Type B pancreatic cell (in vitro differentiated cells): ENCODE data around the gene C10orf105. TPM values are rescaled to one million over a fixed set of nuclear protein-coding genes. Genes with fewer than 3 reads are reported as not detected.

Experiments
- DNase-seq: peaks from one replicate; pipeline ENCODE4 v3.0.0; 2021; ENCODE audit warnings: mixed read lengths; ENCODE audit not compliant: unreplicated experiment; ENCODE audit errors: extremely low spot score
- H3K27ac Mint-ChIP-seq: 2 replicates; pipeline ENCODE4 v1.8.0; 2021; ENCODE audit warnings: mild to moderate bottlenecking, mixed read lengths
- H3K27me3 Mint-ChIP-seq: 2 replicates; pipeline ENCODE4 v1.8.0; 2021; ENCODE audit warnings: mixed read lengths
- H3K36me3 Mint-ChIP-seq: 2 replicates; pipeline ENCODE4 v1.8.0; 2021; ENCODE audit warnings: mixed read lengths
- H3K4me1 Mint-ChIP-seq: one replicate; pipeline ENCODE4 v1.8.0; 2021; ENCODE audit warnings: mixed read lengths; ENCODE audit not compliant: unreplicated experiment
- H3K4me3 Mint-ChIP-seq: 2 replicates; pipeline ENCODE4 v1.8.0; 2021; ENCODE audit warnings: mild to moderate bottlenecking, mixed read lengths
- H3K9me3 Mint-ChIP-seq: 2 replicates; pipeline ENCODE4 v1.8.0; 2021; ENCODE audit warnings: mixed read lengths
- CTCF ChIP-seq: fragments of 200-600 bp; sonication (generic); conservative IDR thresholded peaks from 2 replicates; pipeline ENCODE4 v1.5.0; 2021; ENCODE audit warnings: antibody characterized with exemption, mild to moderate bottlenecking
- total RNA-seq: library from RNA; stranded (reverse); gene quantifications from 2 replicates; pipeline ENCODE4 v1.2.1, GENCODE V29; 2021; ENCODE audit warnings: low replicate concordance

C10orf105 gene
- total RNA-seq, 1 donor from 2014 or later, result 0.31 TPM

GRCh38 chr10:71687077-71687476 lies 32.5 kb downstream of the C10orf105 start:
- DNase-seq, result no peak
- H3K27me3 Mint-ChIP-seq, result peaks cover 21% of the 10 kb centered on the region
- no peak for TF ChIP-seq CTCF
- H3K4me3 Mint-ChIP-seq, result no peak overlapping the region
- H3K9me3 Mint-ChIP-seq, result peaks cover 4% of the 10 kb centered on the region
- H3K27ac Mint-ChIP-seq, result no peak overlapping the region
- H3K36me3 Mint-ChIP-seq, result peaks cover 3% of the 10 kb centered on the region
- peaks cover 14% of the 10 kb centered on the region for H3K4me1 Mint-ChIP-seq

DNA sequence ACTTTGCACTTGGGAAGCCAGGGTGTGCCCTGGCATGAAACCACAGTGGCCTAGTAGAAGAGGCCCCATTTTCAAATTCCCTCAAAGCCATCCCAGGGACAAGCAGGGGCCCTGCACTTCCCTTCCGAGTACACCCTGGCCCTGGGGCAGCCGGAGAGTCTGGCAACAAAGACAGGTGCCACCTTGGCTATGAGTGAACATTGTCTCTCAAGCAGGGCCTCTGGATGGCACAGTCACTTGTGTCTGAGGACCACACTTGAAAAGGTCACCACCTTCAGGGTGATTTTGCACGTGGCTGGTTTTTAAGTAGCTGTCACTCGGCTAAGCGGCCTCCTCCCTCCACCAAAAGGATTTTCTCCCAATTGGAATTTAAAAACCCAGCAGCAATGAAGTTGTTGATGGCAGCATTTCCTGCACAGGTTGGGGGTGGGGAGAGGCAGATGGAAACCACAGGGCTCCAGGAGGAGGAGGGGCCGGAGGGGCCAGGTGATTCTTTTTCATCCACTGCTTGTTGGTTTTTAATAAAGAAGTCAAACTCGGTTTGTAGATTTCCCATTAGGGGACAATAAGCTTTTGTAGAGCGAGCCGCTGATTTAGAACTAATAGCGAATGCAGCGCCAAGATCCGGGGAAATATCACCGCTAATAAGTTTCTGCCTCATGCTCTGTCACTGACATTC lies 33.9 kb downstream of the C10orf105 start:
- H3K27me3 Mint-ChIP-seq, result peaks cover 31% of the 10 kb centered on the region
- no peak for TF ChIP-seq CTCF
- DNase-seq, result no peak
- peaks cover 4% of the 10 kb centered on the region for H3K9me3 Mint-ChIP-seq
- H3K4me3 Mint-ChIP-seq, result no peak overlapping the region
- no peak overlapping the region for H3K27ac Mint-ChIP-seq
- H3K4me1 Mint-ChIP-seq, result peaks cover 14% of the 10 kb centered on the region
- H3K36me3 Mint-ChIP-seq, result peaks cover 3% of the 10 kb centered on the region

DNA sequence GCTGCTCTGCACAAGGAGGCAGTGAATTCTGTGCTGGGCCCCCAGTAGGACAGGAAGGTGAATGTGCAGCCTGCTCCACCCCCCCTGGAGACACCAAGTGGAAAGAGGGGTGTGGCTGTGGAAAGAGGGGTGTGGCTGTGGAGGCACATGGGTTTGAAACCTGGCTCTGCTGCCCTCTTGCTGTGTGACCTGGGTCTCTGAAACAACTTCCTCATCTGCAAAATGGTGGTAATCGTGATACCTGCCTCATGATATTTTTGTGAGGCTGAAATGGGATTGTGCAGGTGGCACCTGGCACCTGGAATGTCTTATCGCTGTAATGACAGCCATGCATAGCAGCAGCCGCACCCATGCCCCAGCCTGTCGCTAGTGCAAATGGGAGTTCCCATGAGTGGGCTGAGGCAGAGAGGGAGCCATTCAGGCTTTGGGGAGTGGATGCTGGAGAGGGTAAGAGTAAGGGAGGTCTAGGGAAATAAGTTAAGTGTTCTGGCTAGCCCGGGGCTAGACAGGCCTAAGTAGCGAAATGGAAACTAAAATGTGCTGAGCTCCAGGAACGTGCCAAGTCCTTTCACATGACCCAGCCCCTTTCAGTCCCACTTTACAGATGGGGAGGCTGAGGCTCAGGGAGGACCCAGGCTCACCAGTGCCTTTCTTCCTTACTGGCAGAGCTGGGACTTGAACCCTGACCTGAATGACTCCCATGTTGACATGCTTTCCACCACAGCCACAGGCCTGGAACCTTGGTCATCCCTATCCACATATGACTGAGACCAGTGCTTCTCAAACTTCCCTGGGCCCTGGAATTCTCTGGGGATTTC lies 35.0 kb downstream of the C10orf105 start:
- Mint-ChIP-seq H3K9me3 (peaks cover 4% of the 10 kb centered on the region), H3K4me1 (peaks cover 14% of the 10 kb centered on the region), H3K36me3 (peaks cover 3% of the 10 kb centered on the region), H3K27me3 (peaks cover 31% of the 10 kb centered on the region), H3K27ac (no peak overlapping the region), H3K4me3 (no peak overlapping the region)
- no peak for TF ChIP-seq CTCF
- DNase-seq, result no peak

- TF ChIP-seq CTCF, result no peak
- Mint-ChIP-seq H3K27ac (no peak overlapping the region), H3K4me3 (no peak overlapping the region), H3K27me3 (peaks cover 30% of the 10 kb centered on the region), H3K4me1 (peaks cover 14% of the 10 kb centered on the region), H3K36me3 (peaks cover 3% of the 10 kb centered on the region), H3K9me3 (peaks cover 4% of the 10 kb centered on the region)
- DNase-seq, result no peak
Observed at GRCh38 chr10:71683301-71683700, 36.3 kb downstream of the C10orf105 start.

DNA sequence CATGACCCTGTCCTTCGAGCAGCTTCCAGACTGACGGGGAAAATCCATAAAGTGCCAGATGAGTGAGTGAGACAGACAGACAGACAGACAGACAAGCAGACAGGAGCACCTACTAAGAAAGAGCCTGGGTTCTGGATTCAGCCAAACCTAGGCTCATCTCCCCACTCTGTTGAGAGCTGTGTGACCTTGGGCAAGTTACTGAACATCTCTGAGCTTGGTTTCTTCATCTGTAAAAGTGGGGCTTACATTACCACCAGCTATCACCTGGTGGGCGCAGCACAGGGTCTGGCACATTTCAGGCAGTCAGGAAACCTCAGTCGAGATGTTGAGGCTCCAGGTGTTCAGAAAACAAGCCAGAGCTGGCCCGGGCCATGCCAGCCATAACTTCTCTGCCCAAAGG lies 37.6 kb downstream of the C10orf105 start:
- Mint-ChIP-seq H3K36me3 (no peaks in the 10 kb centered on the region), H3K4me3 (no peak overlapping the region), H3K9me3 (no peaks in the 10 kb centered on the region), H3K27ac (no peak overlapping the region), H3K27me3 (peaks cover 31% of the 10 kb centered on the region), H3K4me1 (peaks cover 14% of the 10 kb centered on the region)
- TF ChIP-seq CTCF, result no peak
- no peak for DNase-seq
